ENCODE results near the gene ADCY9.

Gene ADCY9

GRCh38 chr16:3979070-3979469, 137.2 kb downstream of the ADCY9 start:
- TF ChIP-seq TAF1 (IDR thresholded peaks at IDR 0.05; ENCODE audit: borderline replicate concordance, insufficient read depth, low read length) (no peak), REST (IDR thresholded peaks at IDR 0.05; ENCODE audit: insufficient read depth in 1 of 2, low read depth in 2 of 2, low read length in 2 of 2) (no peak), SIN3A (IDR thresholded peaks at IDR 0.05; ENCODE audit: borderline replicate concordance, insufficient read depth, low read length) (no peak), FOXP2 (optimal IDR thresholded peaks at IDR 0.05; ENCODE audit: borderline replicate concordance, extremely low read depth, extremely low read length, insufficient read depth) (no peak), POLR2AphosphoS5 (IDR thresholded peaks at IDR 0.05; ENCODE audit: low read depth, low read length) (no peak)

GRCh38 chr16:3977376-3977775, 138.9 kb downstream of the ADCY9 start:
- no peak for TF ChIP-seq FOXP2 (optimal IDR thresholded peaks at IDR 0.05; ENCODE audit: borderline replicate concordance, extremely low read depth, extremely low read length, insufficient read depth)
- no peak for TF ChIP-seq SIN3A (IDR thresholded peaks at IDR 0.05; ENCODE audit: borderline replicate concordance, insufficient read depth, low read length)
- TF ChIP-seq REST (IDR thresholded peaks at IDR 0.05; ENCODE audit: insufficient read depth in 1 of 2, low read depth in 2 of 2, low read length in 2 of 2), result no peak
- TF ChIP-seq TAF1 (IDR thresholded peaks at IDR 0.05; ENCODE audit: borderline replicate concordance, insufficient read depth, low read length), result no peak
- TF ChIP-seq POLR2AphosphoS5 (IDR thresholded peaks at IDR 0.05; ENCODE audit: low read depth, low read length), result no peak

- TF ChIP-seq REST (IDR thresholded peaks at IDR 0.05; ENCODE audit: insufficient read depth in 1 of 2, low read depth in 2 of 2, low read length in 2 of 2), result no peak
- no peak for TF ChIP-seq POLR2AphosphoS5 (IDR thresholded peaks at IDR 0.05; ENCODE audit: low read depth, low read length)
- TF ChIP-seq SIN3A (IDR thresholded peaks at IDR 0.05; ENCODE audit: borderline replicate concordance, insufficient read depth, low read length), result no peak
- TF ChIP-seq FOXP2 (optimal IDR thresholded peaks at IDR 0.05; ENCODE audit: borderline replicate concordance, extremely low read depth, extremely low read length, insufficient read depth), result no peak
- TF ChIP-seq TAF1 (IDR thresholded peaks at IDR 0.05; ENCODE audit: borderline replicate concordance, insufficient read depth, low read length), result no peak
Measured at GRCh38 chr16:3974751-3975150, 141.5 kb downstream of the ADCY9 start.

- no peak for TF ChIP-seq FOXP2 (optimal IDR thresholded peaks at IDR 0.05; ENCODE audit: borderline replicate concordance, extremely low read depth, extremely low read length, insufficient read depth)
- TF ChIP-seq SIN3A (IDR thresholded peaks at IDR 0.05; ENCODE audit: borderline replicate concordance, insufficient read depth, low read length), result no peak
- TF ChIP-seq REST (IDR thresholded peaks at IDR 0.05; ENCODE audit: insufficient read depth in 1 of 2, low read depth in 2 of 2, low read length in 2 of 2), result no peak
- TF ChIP-seq TAF1 (IDR thresholded peaks at IDR 0.05; ENCODE audit: borderline replicate concordance, insufficient read depth, low read length), result no peak
- TF ChIP-seq POLR2AphosphoS5 (IDR thresholded peaks at IDR 0.05; ENCODE audit: low read depth, low read length), result no peak
Measured at GRCh38 chr16:3971706-3972105, 144.5 kb downstream of the ADCY9 start.

DNA sequence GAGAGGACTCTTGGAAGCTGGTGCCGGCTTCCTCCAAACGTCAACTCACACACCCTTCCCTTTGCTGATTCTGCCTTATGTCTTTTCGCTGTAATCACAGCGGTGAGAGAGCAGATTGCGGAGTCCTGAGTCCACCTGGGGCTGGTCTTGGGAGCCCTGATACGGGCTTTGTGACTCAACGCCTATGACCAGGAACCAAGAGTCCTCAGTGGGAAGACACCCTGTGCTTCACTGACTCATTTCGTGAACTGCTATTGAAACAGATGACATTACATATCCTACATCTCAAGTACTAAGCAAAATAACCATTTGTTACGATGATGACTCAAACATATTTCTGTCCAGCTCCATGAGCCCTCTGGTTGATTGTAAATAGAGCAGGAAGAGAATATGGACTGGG, 145.0 kb downstream of the ADCY9 start:
- no peak for TF ChIP-seq FOXP2 (optimal IDR thresholded peaks at IDR 0.05; ENCODE audit: borderline replicate concordance, extremely low read depth, extremely low read length, insufficient read depth)
- TF ChIP-seq POLR2AphosphoS5 (IDR thresholded peaks at IDR 0.05; ENCODE audit: low read depth, low read length), result no peak
- no peak for TF ChIP-seq SIN3A (IDR thresholded peaks at IDR 0.05; ENCODE audit: borderline replicate concordance, insufficient read depth, low read length)
- no peak for TF ChIP-seq TAF1 (IDR thresholded peaks at IDR 0.05; ENCODE audit: borderline replicate concordance, insufficient read depth, low read length)
- TF ChIP-seq REST (IDR thresholded peaks at IDR 0.05; ENCODE audit: insufficient read depth in 1 of 2, low read depth in 2 of 2, low read length in 2 of 2), result no peak
